Astrocyte of the hippocampus (primary cell): ENCODE data around the gene SGK1.

ENCODE experiments used
- DNase-seq: peaks from one replicate; pipeline ENCODE4 v3.0.0; 2011; ENCODE audit warnings: low read depth, low spot score

The SGK1 gene

GRCh38 chr6:134317471-134318131 lies at the start of gene SGK1:
Gene SGK1, minus strand, starts transcription at chr6:134318112. Its CDS starts 652 bp downstream, at chr6:134317460.
- DNase-seq = peak; percentile 67

GRCh38 chr6:134363323-134364039 lies 45.6 kb upstream of the SGK1 start:
- peak; percentile 41 for DNase-seq

- DNase-seq = no peak
Measured at GRCh38 chr6:134361011-134361410, 43.1 kb upstream of the SGK1 start.

- no peak for DNase-seq
Measured at GRCh38 chr6:134359302-134359701, 41.4 kb upstream of the SGK1 start.

- DNase-seq = no peak
Measured at GRCh38 chr6:134358320-134358719, 40.4 kb upstream of the SGK1 start.

GRCh38 chr6:134357022-134357487 lies 39.1 kb upstream of the SGK1 start:
- no peak for DNase-seq

GRCh38 chr6:134356405-134356804 lies 38.5 kb upstream of the SGK1 start:
- no peak for DNase-seq

GRCh38 chr6:134352786-134353480 lies 35.0 kb upstream of the SGK1 start:
- peak; percentile 86 for DNase-seq

GRCh38 chr6:134351615-134352474 lies 33.9 kb upstream of the SGK1 start:
- DNase-seq = peak; percentile 20

- peak; percentile 94 for DNase-seq
Measured at GRCh38 chr6:134347885-134348805, 30.2 kb upstream of the SGK1 start.

- no peak for DNase-seq
Measured at GRCh38 chr6:134346932-134347545, 29.1 kb upstream of the SGK1 start.

GRCh38 chr6:134345789-134346188 lies 27.9 kb upstream of the SGK1 start:
- no peak for DNase-seq

GRCh38 chr6:134343066-134343465 lies 25.2 kb upstream of the SGK1 start:
- DNase-seq = no peak

- no peak for DNase-seq
Measured at GRCh38 chr6:134341999-134342567, 24.2 kb upstream of the SGK1 start.

- no peak for DNase-seq
Measured at GRCh38 chr6:134340179-134340975, 22.5 kb upstream of the SGK1 start.

- no peak for DNase-seq
Measured at GRCh38 chr6:134339216-134339615, 21.3 kb upstream of the SGK1 start.

- DNase-seq = no peak
Measured at GRCh38 chr6:134331256-134331655, 13.3 kb upstream of the SGK1 start.

- DNase-seq = no peak
Measured at GRCh38 chr6:134330555-134330954, 12.6 kb upstream of the SGK1 start.

- no peak for DNase-seq
Measured at GRCh38 chr6:134328792-134329191, 10.9 kb upstream of the SGK1 start.
